ENCODE results near the gene MAP7D2.

- TF ChIP-seq POLR2A (IDR thresholded peaks at IDR 0.05) (no peak), EP300 (IDR thresholded peaks at IDR 0.05) (no peak)
- TF ChIP-seq, protein P1, sequence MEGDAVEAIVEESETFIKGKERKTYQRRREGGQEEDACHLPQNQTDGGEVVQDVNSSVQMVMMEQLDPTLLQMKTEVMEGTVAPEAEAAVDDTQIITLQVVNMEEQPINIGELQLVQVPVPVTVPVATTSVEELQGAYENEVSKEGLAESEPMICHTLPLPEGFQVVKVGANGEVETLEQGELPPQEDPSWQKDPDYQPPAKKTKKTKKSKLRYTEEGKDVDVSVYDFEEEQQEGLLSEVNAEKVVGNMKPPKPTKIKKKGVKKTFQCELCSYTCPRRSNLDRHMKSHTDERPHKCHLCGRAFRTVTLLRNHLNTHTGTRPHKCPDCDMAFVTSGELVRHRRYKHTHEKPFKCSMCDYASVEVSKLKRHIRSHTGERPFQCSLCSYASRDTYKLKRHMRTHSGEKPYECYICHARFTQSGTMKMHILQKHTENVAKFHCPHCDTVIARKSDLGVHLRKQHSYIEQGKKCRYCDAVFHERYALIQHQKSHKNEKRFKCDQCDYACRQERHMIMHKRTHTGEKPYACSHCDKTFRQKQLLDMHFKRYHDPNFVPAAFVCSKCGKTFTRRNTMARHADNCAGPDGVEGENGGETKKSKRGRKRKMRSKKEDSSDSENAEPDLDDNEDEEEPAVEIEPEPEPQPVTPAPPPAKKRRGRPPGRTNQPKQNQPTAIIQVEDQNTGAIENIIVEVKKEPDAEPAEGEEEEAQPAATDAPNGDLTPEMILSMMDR (IDR thresholded peaks at IDR 0.05) = no peak
These were observed 55.6 kb downstream of the MAP7D2 start for GRCh38 chrX:20060961-20061748.

All from tibial nerve (tissue), 4 donors.